GM21825 (cell line): Measurements from ENCODE around the gene KIF4B.
A peak's percentile ranks its signal among the peaks of the same experiment; 100 is the strongest.
"Not testable (repeated sequence)": the region's sequence is repeated elsewhere in the genome, so short reads cannot be mapped to it uniquely, and the experiment has no call there.

Experiments used
- ATAC-seq: cut with Tn5 transposase; IDR thresholded peaks from one replicate; pipeline ENCODE4 v1.9.1; 2021; ENCODE audit warnings: mild to moderate bottlenecking, moderate library complexity; ENCODE audit not compliant: unreplicated experiment

KIF4B gene

GRCh38 chr5:155006265-155006664, 7.3 kb upstream of the KIF4B start:
- ATAC-seq, result not testable (repeated sequence)

- no peak for ATAC-seq
Observed at GRCh38 chr5:155008669-155009068, 4.9 kb upstream of the KIF4B start.

DNA sequence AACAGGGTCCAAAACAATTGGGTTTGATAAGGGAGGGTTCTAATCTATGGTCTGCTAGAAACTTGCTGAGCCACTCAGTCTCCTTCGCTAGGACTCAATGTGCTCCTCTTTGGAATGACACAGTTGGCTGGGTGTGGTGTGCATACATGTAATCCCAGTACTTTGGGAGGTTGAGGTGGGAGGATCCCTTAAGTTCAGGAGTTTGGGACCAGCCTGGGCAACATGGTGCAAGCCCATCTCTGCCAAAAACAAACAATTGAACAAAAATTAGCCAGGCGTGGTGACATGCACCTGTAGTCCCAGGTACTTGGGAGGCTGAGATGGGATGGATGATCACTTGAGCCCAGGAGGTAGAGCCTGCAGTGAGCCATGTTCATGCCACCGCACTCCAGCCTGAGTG, 2.7 kb upstream of the KIF4B start:
- ATAC-seq, result no peak

GRCh38 chr5:155015239-155015638, 1.7 kb downstream of the KIF4B start:
- no peak for ATAC-seq

DNA sequence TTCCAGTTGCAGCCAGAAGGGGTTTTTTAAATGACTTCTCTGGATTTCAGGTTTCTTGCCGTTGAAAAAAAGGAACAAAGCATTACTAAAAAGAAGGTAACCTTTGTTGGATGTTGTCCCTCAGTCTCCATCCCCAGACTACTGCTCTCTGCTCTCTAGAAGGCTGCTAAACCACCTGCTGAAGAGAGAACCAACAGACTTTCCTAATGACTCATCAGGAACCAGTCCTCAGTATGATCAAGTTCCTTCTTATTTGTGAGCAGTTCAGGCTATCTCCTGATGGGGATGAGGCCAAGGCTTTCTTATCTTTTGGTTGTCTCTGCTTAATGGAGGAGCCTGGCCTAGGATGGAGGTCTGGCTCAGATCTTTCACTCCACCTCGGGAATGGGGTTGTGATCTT, 4.1 kb downstream of the KIF4B start:
- peak; percentile 84 for ATAC-seq

DNA sequence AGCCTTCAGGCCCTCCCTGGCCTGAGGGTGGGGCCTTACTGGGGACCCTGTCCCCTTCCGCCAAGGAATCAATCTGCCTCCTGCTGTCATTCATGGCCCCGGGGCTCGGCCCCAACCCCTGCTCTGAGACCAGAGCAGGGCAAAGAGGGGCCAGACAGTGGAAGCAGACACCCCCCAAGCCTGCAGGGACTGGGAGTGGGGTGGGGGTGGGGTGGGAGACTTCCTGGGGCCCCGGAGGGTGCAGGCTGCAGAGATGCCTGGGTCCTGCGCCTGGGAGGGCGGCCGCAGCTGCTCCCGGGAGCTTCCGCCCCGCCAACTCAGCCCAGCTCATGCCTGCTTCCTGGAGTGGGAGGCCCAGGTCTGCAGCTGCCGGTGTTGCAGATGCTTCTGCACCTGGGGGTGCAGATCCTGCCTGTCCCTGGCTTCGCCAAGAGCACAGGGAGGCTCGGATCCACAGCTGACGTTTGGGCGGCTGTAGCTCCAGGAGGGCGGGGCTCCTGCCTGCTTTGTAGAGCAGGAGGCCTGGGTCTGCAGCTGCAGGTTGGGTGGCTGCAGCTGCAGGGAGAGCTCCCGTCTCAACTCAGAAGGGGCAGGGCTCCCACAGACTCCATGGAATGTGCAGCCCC, 6.2 kb downstream of the KIF4B start:
- ATAC-seq, result no peak

DNA sequence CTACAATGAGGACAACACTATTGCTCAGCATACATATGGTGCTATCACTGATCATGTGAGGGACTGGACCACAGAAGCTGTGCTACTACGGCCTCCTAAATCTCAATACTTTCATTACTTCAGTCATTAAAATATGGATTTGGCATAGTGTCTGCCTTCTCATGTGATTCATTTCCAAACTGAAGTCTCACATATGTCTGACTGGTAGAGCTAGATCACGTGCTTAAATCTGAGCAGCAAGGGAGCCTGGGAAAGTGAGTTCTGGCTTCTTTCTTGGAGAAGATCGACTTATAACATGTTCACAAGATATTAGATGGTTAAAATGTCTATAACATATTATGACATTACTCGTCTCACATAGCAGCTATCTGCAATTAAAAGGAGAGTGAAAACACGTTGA, 8.3 kb downstream of the KIF4B start:
- no peak for ATAC-seq

DNA sequence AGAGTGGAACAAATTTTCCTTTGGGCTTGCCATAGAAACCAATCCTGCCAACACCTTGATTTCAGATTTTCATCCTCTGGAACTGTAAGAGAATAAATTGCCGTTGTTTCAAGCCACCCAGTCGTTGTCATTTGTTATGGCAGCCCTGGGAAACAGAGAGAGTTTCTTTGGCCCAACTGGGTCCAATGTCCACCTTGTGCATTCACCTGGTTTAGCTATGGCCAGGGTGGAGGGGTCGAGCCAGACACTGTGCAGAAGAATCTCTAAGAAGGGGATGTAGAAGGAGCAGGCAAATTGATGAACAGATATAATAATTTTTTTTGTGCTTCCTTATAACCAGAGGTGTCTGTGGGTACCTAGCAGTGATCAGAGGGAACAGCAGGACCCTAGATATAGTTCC, 9.8 kb downstream of the KIF4B start:
- ATAC-seq, result no peak

DNA sequence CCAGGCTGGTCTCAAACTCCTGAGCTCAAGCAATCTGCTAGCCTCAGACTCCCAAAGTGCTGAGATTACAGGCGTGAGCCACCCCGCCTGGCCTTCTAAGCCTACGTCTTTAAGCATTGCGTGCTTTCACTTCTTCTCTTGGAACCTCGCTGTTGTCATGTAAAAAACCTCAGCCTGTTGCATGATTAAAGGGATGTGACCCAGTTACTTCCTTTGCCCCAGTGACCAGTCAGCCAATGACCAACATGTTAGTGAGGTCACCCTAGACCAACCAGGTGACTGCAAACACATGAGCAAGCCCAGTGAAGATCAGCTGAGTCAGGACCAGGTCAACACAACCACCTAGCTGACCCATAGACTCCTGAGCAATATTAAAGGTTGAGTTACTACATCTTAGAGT, 10.5 kb downstream of the KIF4B start:
- ATAC-seq, result no peak

GRCh38 chr5:155025895-155026294, 12.3 kb downstream of the KIF4B start:
- no peak for ATAC-seq

DNA sequence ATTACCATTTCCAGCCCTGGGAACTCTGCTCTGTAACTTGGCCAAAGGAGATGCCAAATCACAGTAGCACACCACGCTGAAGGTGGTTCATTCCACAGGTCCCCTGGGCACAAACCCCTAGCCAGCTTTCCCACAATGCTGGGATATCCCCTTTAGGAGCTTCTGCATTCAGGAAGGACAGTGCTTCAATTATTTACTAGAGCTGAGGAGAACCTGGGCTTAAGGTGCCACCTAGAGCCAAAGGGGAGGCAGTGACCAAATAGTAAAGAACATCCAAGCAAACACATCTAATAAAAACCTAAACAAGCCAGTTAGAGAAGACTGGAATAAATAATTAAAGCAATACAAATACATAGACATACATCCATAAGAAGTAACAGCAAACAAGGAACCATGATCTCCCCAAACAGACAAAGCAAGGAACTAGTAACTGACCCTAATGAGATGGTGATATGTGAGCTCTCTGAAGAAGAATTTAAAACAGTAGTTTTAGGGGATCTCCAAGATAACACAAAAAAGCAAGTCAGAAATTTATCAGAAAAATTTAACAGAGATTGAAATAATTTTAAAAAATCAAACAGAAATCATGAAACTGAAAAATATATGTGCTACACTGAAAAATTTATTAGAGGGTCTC, 14.6 kb downstream of the KIF4B start:
- ATAC-seq, result no peak

DNA sequence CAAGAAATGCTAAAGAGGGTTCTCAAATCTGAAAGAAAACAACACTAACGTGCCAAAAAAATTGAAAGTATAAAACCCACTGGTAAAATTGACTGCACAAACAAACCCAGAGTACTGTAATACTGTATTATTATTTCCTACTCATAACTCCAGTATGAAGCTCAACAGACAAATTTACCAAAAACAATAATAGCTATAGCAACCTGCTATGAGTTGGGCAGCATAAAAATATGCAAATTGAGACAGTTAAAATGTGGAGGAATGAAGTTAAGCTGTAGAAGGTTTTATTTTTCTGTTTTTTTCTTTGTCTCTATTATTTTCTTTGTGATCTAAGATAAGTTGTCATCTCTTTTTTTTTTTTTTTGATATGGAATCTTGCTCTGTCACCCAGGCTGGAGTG, 15.7 kb downstream of the KIF4B start:
- ATAC-seq, result no peak

DNA sequence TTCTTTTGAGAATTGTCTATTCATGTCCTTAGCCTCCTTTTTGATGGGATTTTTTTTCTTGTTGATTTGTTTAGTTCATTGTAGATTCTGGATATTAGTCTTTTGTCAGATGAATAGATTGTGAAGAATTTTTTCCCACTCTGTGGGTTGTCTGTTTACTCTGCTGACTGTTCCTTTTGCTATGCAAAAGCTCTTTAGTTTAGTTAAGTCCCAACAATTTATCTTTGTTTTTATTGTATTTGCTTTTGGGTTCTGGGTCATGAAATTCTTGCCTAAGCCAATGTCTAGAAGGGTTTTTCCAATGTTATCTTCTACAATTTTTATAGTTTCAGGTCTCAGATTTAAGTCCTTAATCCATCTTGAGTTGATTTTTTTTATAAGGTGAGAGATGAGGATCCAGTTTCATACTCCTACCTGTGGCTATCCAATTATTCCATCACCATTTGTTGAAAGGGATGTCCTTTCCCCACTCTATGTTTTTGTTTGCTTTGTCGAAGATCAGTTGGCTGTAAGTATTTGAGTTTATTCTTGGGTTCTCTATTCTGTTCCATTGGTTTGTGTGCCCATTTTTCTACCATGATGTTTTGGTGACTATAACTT, 20.7 kb downstream of the KIF4B start:
- ATAC-seq, result not testable (repeated sequence)

- not testable (repeated sequence) for ATAC-seq
Observed at GRCh38 chr5:155035087-155035486, 21.5 kb downstream of the KIF4B start.

DNA sequence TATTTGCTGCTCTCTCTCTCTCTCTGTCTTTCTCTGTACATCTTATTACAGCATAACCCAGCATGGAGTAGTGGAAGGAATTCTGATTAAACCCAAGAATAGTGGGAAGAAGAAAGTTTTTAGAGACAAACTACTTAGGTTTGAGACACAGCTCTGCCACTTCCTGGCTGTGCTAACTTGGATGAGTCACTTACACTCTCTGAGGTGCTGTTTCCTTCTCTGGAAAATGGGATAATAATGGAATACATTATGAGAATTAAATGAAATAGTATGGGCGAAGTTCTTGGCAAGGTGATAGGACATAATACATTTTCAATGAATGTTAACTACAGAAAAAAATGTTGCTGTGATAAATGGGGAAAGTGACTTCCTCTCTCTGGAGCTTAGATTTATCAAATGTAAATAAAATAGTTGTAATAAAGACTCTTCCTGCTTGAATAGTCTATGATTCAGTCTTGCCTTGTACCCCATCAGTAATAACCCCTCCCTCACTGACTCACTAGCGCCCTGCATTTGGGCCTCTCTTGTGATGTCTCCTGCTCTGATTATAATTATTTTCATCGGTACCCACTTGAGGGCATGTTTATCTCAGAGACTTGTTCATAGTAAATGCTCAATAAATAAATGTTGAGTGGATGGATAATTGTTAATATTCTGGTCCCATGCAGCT, 27.6 kb downstream of the KIF4B start:
- ATAC-seq, result no peak

DNA sequence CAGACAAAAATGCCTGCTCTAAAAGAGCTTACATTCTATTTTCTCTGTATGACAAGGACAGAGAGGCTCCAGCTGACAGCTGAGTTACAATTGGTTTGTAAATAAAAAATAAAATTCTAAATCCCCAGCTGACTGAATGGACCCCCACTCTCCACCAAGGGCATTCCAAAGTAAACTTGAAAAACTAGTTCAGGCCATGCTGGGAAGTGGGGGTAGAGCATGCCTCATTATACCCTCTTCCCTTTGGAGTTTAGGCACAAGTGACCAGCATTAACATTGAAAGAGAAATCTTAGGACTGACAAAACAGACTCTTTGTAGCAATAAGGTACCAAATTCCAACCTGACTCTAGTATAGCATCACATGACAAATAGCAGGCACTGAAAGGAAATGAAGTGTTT, 31.0 kb downstream of the KIF4B start:
- ATAC-seq, result no peak

DNA sequence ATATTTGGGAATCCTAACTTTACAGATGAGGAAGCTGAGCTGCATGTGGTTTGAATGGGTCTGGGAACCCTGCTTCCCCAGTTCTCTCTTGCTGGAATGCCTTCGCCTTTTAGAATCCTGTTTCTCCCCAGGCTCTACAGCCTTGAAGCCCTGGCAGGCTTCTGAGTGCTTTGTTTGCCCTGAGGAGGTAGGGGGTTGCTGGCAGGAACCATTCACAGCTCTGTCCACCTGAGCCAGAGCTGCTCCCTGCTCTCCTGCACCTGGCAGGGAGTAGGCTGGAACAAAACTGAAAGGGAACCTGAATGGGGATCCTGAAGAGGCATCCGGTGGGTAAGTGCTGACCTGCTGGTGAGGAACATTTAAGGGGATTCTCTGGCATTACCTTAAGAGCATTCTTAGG, 33.0 kb downstream of the KIF4B start:
- ATAC-seq, result no peak

DNA sequence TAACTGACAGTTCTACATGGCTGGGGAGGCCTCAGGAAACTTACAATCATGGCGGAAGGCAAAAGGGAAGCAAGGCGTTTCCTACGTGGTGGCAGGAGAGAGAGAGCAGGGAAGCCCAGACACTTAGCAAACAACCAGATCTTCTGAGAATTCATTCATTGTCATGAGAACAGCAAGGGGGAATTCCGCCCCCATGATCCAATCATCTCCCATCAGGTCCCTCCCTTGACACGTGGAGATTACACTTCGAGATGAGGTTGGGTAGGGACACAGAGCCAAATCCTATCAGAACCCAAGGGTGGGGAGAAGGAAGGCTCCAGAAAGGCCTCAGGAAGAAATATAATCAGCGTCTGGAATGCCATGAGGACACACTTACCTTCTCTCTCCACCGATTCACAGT, 34.3 kb downstream of the KIF4B start:
- no peak for ATAC-seq

DNA sequence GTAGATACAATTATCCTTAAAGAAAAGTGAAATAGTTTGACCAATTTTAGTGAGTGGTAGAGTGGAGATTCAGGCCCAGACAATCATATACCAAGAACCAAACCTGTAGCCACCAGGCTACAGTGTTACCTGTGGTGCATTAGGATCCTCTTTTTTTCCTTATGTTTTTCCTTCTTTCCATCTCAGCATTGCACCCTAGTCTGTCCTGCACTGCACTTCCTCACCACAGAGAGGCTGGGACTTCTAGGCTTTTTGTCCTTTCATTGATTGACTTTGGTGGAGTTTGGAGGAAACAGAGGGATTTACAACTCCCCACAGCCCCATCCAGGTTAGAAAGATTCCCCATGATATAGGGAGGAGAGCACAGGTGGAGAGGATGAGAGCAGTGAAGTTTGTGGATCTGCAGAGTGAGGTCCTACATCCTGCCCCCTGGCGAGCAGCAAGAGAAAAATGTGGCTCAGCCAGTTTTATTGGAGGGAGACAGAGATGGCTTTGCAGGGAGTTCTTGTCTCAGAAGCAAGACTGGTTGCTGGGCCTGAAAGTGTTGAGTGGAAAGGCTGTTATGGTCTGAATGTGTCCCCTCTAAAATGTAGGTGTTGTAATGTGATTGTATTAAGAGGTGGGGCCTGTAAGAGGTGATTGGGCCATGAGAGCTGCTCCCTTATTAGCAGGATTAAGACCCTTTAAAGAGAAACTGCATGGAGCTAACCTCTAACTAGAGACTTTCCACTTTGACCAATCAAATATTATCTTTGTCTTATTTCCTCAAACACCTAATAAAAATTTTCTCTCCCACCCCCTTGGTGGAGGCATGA, 36.2 kb downstream of the KIF4B start:
- ATAC-seq, result no peak

- ATAC-seq, result no peak
Observed at GRCh38 chr5:155050384-155051019, 36.9 kb downstream of the KIF4B start.

- no peak for ATAC-seq
Observed at GRCh38 chr5:155052532-155052931, 39.0 kb downstream of the KIF4B start.
